PFSK-1 (cell line): Measurements from ENCODE around the gene DPYD.

Experiments used
- FOXP2 ChIP-seq: optimal IDR thresholded peaks from 2 replicates; pipeline ENCODE3; 2011; ENCODE audit warnings: borderline replicate concordance, control low read depth, inconsistent platforms; ENCODE audit not compliant: insufficient read depth; ENCODE audit errors: extremely low read length, extremely low read depth
- POLR2AphosphoS5 ChIP-seq: IDR thresholded peaks from 2 replicates; pipeline ENCODE4 v1.6.1; 2012; ENCODE audit warnings: low read depth, mild to moderate bottlenecking, control low read depth, low read length, moderate library complexity
- REST ChIP-seq, 2 experiments: IDR thresholded peaks; 2 replicates each; pipeline versions ENCODE4 v1.6.1 to v1.8.0; 2011 to 2012; ENCODE audit warnings: low read depth in 2 of 2, low read length in 2 of 2, control low read depth in 1 of 2, inconsistent platforms in 1 of 2, mild to moderate bottlenecking in 1 of 2, moderate library complexity in 1 of 2; ENCODE audit not compliant: insufficient read depth in 1 of 2
- SIN3A ChIP-seq: IDR thresholded peaks from 2 replicates; pipeline ENCODE4 v1.6.1; 2012; ENCODE audit warnings: mild to moderate bottlenecking, low read length, moderate library complexity, borderline replicate concordance; ENCODE audit not compliant: insufficient read depth
- TAF1 ChIP-seq: IDR thresholded peaks from 2 replicates; pipeline ENCODE4 v1.6.1; 2012; ENCODE audit warnings: low read length, control low read depth, borderline replicate concordance; ENCODE audit not compliant: insufficient read depth

DPYD gene

DNA sequence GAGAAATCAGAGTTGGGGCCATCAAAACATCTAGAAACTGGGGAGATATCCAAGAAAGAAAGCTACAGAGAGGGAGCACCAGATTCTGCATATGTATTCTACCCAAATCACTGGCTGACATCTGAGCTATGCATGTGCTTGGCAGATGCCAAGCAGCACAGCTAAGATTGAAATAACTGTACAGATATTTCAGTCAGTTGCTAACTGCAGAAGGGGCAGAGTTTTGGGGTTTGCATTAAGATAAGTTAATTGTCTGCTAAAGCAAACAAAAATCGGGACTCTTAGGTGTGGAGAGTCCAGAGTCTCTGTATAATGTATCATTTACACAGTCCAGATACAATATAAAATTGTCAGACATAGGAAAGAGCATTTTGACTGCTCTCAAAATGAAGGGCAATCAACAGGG is 762.1 kb downstream of the DPYD start:
- TF ChIP-seq SIN3A (no peak), POLR2AphosphoS5 (no peak), TAF1 (no peak), REST (IDR thresholded peaks at IDR 0.05; ENCODE audit: insufficient read depth in 1 of 2, low read depth in 2 of 2, low read length in 2 of 2) (no peak), FOXP2 (no peak)

DNA sequence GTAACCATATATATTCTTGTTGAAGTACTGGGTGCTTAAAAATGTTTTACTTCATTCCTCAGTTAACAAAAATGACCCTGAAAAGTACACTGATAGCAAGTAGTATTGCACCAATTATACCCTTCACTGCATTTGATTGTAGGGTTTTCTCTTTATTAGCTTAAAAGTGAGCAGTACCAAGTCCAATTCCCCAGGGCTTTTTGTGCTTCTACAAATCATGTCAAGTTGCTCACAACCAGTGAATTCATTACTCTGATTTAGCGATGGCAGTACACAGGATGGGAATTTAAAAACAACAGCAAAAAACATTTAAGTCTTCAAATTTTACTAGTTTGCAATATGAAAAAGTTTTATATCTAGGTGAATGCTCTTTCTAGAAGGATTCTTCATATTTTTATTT is 762.8 kb downstream of the DPYD start:
- no peak for TF ChIP-seq SIN3A
- no peak for TF ChIP-seq POLR2AphosphoS5

DNA sequence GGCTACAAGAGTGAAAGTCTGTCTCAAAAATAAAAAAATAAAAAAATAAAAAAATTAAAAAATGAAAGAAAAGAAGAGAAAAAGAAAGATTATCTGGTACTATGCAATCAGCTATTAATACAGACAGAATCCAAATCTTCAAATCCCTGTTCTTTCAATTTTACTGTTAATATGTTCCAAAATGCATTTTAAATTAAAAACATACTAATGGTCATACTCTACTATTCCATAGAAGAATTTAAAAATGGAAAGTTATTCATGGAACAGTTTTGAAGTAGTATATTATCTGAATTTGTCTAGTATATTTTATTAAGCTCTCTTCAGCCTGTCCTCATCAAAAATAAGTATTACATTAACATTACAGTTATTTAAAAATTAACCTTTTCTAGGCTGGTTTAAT is 769.2 kb downstream of the DPYD start:
- no peak for TF ChIP-seq REST (IDR thresholded peaks at IDR 0.05; ENCODE audit: insufficient read depth in 1 of 2, low read depth in 2 of 2, low read length in 2 of 2)
- no peak for TF ChIP-seq TAF1
- TF ChIP-seq FOXP2, result no peak
- no peak for TF ChIP-seq POLR2AphosphoS5
- no peak for TF ChIP-seq SIN3A

DNA sequence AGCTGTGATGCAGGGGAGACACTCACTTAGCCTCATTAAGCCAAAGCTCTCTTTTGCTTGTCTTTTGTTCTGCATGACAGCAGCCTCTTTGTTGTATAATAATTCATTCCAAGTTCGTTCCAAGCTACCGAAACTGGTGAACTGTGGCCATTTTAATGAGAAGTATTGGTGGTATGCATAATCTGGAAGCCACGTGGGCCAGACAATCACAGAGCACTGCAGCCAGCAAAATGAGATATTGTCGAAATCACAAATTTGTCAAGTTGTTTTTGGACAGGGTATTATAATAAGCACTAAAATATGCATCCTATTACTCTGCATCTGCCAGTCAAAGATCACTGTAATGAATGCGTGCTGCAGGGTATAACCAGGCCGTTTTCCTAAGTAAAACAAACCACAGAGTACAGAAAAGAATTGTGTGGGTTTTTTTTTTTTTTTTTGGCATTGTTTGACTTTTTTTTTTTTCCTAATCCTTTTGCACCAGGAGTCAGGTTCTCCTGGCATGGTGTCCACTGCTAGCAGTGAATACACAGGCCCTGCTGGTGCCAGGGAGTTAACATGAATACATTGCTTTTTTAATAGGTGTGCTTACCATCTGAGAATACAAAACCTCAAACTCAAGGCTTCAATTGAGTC is 775.4 kb downstream of the DPYD start:
- TF ChIP-seq REST (IDR thresholded peaks at IDR 0.05; ENCODE audit: insufficient read depth in 1 of 2, low read depth in 2 of 2, low read length in 2 of 2), result peak in 1 of 2 experiments; percentile 74; a peak in 1 of 4 replicates
- no peak for TF ChIP-seq POLR2AphosphoS5

DNA sequence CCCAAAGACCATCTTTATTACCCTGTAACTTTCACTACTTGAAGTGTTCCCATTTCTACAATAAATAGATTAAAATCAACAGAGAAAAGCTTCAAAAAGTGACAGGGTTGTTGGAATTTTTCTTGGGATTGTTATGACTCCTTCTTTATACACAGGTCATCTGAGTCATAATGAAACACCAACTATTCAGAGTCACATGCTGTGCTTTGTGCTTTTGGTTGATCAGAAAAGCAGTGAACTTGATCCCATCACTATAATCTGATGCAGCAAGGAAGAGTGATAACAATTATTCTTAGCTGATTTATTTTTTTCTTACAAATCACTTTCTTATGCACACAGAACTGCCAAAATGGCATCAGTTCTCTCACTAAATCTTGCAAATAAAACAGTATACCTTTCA is 776.3 kb downstream of the DPYD start:
- TF ChIP-seq TAF1 (no peak), REST (IDR thresholded peaks at IDR 0.05; ENCODE audit: insufficient read depth in 1 of 2, low read depth in 2 of 2, low read length in 2 of 2) (no peak), SIN3A (no peak), FOXP2 (no peak), POLR2AphosphoS5 (no peak)

DNA sequence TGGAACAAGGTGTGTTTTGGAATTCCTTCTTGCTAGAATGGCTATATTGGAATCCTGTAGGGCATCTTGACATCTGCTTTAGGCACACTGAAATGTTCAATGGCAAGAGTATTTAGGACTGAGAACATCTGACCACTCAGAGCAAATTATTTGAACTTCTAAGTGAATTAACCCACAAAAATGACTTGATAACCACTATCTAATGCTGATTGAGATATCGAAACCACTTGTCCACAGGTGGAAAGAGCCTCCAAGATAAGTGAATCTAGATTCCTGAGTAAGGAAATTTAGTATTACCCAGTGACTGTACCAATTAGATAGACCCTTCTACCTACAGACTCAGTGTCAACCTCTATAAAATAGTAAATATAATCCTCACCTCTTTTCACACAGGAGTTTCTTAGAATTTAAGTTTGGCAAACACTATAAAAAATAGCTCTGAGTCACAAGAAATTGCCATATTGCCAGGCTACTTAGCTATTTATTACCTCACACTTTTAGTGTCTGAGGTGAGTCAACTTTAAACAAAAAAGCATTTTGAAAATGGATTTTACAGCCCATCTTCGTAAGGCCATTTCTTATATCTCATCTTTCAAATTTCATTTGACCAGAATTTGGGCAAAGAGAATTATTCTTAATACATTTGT is 777.5 kb downstream of the DPYD start:
- TF ChIP-seq REST (IDR thresholded peaks at IDR 0.05; ENCODE audit: insufficient read depth in 1 of 2, low read depth in 2 of 2, low read length in 2 of 2) (no peak), FOXP2 (no peak), POLR2AphosphoS5 (no peak), TAF1 (no peak), SIN3A (no peak)
